Suprapubic skin (tissue), 4 donors: Measurements from ENCODE around the gene NIPBL. TPM values are rescaled to one million over a fixed set of nuclear protein-coding genes. Genes with fewer than 3 reads are reported as not detected.

Source experiments
- DNase-seq, 2 donors: peaks; one replicate each; pipeline ENCODE4 v3.0.0-alpha.2; 2019; ENCODE audit warnings: low spot score in 2 of 2
- H3K27ac ChIP-seq: fragments of 200-600 bp; sonication (generic); one replicate; pipeline ENCODE4 v1.5.1; 2019
- H3K27me3 ChIP-seq: fragments of 200-600 bp; sonication (generic); one replicate; pipeline ENCODE4 v1.5.1; 2019
- H3K36me3 ChIP-seq: fragments of 200-600 bp; sonication (generic); one replicate; pipeline ENCODE4 v1.5.1; 2019
- H3K4me1 ChIP-seq: fragments of 200-600 bp; sonication (generic); one replicate; pipeline ENCODE4 v1.5.1; 2019
- H3K4me3 ChIP-seq: fragments of 200-600 bp; sonication (generic); one replicate; pipeline ENCODE4 v1.5.1; 2019; ENCODE audit warnings: mild to moderate bottlenecking
- H3K9me3 ChIP-seq: fragments of 200-600 bp; sonication (generic); one replicate; pipeline ENCODE4 v1.5.1; 2019
- EP300 ChIP-seq: sonication (generic); formaldehyde crosslinking; IDR thresholded peaks from one replicate; pipeline ENCODE4 v1.6.1; 2017; ENCODE audit warnings: antibody characterized with exemption
- POLR2A ChIP-seq, 2 donors: fragments of 450-650 bp; IDR thresholded peaks; one replicate each; pipeline ENCODE4 v1.6.1; 2017; ENCODE audit warnings: antibody characterized with exemption in 2 of 2, mild to moderate bottlenecking in 2 of 2, moderate library complexity in 2 of 2
- POLR2AphosphoS5 ChIP-seq, 3 donors: sonication (generic); formaldehyde crosslinking; IDR thresholded peaks; one replicate each; pipeline ENCODE4 v1.6.1; 2017; ENCODE audit warnings: antibody characterized with exemption in 3 of 3
- WGBS: methylation state at CpG from one replicate; pipeline ENCODE4 v1.1.5; 2018; 5-methylcytosine and 5-hydroxymethylcytosine counted together
- total RNA-seq, 4 donors: library from RNA; depleted of rRNA; stranded (reverse); fragments of >200 nt; gene quantifications; one replicate each; pipeline ENCODE4 v1.1.0, GENCODE V29; 2016
- TF ChIP-seq, protein P1 (sequence below), 2 donors: fragments of 200-600 bp in 1 of 2; fragments of 450-650 bp in 1 of 2; sonication (generic) in 1 of 2; IDR thresholded peaks; one replicate each; pipeline ENCODE4 v1.5.1; 2016 to 2019; ENCODE audit warnings: antibody characterized with exemption in 2 of 2, mild to moderate bottlenecking in 1 of 2, moderate library complexity in 1 of 2

Gene NIPBL
- total RNA-seq, 4 donors from 2014 or later: 40.3 to 123 (median 60.4) TPM

DNA sequence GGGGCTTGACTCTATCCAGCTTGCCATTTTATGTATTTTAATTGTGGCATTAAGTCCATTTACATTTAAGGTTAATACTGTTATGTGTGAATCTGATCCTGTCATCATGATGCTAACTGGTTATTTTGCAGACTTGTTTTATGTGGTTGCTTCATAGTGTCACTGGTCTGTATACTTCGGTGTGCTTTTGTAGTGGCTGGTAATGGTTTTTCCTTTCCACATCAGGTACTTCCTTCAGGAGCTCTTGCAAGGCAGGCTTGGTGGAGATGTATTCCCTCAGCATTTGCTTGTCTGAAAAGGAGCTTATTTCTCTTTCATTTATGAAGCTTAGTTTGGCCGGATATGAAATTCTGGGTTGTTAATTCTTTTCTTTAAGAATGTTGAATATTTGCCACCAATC lies 226.7 kb downstream of the NIPBL start:
- H3K36me3 ChIP-seq: peaks cover 45% of the 10 kb centered on the region
- H3K27ac ChIP-seq: no peak overlapping the region
- H3K9me3 ChIP-seq: peaks cover 12% of the 10 kb centered on the region
- no peaks in the 10 kb centered on the region for H3K4me1 ChIP-seq
- no peak for TF ChIP-seq POLR2A (IDR thresholded peaks at IDR 0.05)
- no peaks in the 10 kb centered on the region for H3K27me3 ChIP-seq
- WGBS: 92% methylated on average over 2 of the region's 2 CpGs
- DNase-seq: no peak
- H3K4me3 ChIP-seq: no peak overlapping the region

DNA sequence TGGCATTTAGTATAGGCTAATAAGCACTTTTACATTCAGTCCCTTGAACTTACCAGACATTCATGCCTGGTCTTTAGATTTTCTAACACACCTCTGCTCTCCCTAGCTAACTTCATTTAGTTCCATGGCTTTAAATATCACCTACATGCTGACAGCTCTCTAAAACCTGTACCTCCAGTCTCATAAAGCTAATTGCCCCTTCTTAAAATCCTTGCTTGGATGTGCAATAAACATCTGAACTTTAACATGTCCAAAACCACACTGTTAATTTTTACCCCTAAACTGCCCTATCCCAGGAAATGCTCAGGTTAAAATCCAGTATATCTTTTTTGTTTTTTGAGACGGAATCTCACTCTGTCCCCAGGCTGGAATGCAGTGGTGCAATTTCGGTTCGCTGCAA lies 232.8 kb downstream of the NIPBL start:
- 97% methylated on average over 3 of the region's 3 CpGs for WGBS
- TF ChIP-seq POLR2A (IDR thresholded peaks at IDR 0.05) (no peak), EP300 (no peak), POLR2AphosphoS5 (IDR thresholded peaks at IDR 0.05) (no peak)
- TF ChIP-seq, protein P1, sequence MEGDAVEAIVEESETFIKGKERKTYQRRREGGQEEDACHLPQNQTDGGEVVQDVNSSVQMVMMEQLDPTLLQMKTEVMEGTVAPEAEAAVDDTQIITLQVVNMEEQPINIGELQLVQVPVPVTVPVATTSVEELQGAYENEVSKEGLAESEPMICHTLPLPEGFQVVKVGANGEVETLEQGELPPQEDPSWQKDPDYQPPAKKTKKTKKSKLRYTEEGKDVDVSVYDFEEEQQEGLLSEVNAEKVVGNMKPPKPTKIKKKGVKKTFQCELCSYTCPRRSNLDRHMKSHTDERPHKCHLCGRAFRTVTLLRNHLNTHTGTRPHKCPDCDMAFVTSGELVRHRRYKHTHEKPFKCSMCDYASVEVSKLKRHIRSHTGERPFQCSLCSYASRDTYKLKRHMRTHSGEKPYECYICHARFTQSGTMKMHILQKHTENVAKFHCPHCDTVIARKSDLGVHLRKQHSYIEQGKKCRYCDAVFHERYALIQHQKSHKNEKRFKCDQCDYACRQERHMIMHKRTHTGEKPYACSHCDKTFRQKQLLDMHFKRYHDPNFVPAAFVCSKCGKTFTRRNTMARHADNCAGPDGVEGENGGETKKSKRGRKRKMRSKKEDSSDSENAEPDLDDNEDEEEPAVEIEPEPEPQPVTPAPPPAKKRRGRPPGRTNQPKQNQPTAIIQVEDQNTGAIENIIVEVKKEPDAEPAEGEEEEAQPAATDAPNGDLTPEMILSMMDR (IDR thresholded peaks at IDR 0.05): no peak
- no peak for DNase-seq
- Histone ChIP-seq H3K4me1 (no peaks in the 10 kb centered on the region), H3K4me3 (no peak overlapping the region), H3K27me3 (no peaks in the 10 kb centered on the region), H3K27ac (no peak overlapping the region), H3K9me3 (no peaks in the 10 kb centered on the region), H3K36me3 (peaks cover 78% of the 10 kb centered on the region)

DNA sequence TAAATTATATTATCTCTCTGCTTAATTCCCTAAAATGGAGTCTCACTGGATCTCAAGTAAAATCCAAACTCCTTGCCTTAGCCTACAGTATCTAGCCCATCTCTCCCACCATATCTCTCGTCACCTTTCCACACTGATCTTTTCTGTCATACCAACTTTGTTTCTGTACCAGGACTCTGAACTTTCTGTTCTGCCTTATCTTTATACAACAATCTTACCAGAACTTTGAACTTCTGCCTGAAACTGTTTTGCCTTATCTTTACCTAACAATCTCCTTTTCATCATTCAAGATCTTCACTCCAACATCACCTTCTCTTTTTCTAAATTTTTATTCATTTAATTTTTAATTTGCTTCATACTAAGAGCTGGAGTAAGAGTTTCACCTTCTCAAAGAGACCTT lies 233.6 kb downstream of the NIPBL start:
- no peaks in the 10 kb centered on the region for H3K27me3 ChIP-seq
- no peak overlapping the region for H3K27ac ChIP-seq
- 91% methylated on average over 1 of the region's 1 CpG for WGBS
- no peak for DNase-seq
- TF ChIP-seq, protein P1 (IDR thresholded peaks at IDR 0.05): no peak
- no peak for TF ChIP-seq POLR2AphosphoS5 (IDR thresholded peaks at IDR 0.05)
- TF ChIP-seq EP300: no peak
- H3K4me1 ChIP-seq: no peaks in the 10 kb centered on the region
- H3K4me3 ChIP-seq: no peak overlapping the region
- no peaks in the 10 kb centered on the region for H3K9me3 ChIP-seq
- H3K36me3 ChIP-seq: peaks cover 78% of the 10 kb centered on the region

DNA sequence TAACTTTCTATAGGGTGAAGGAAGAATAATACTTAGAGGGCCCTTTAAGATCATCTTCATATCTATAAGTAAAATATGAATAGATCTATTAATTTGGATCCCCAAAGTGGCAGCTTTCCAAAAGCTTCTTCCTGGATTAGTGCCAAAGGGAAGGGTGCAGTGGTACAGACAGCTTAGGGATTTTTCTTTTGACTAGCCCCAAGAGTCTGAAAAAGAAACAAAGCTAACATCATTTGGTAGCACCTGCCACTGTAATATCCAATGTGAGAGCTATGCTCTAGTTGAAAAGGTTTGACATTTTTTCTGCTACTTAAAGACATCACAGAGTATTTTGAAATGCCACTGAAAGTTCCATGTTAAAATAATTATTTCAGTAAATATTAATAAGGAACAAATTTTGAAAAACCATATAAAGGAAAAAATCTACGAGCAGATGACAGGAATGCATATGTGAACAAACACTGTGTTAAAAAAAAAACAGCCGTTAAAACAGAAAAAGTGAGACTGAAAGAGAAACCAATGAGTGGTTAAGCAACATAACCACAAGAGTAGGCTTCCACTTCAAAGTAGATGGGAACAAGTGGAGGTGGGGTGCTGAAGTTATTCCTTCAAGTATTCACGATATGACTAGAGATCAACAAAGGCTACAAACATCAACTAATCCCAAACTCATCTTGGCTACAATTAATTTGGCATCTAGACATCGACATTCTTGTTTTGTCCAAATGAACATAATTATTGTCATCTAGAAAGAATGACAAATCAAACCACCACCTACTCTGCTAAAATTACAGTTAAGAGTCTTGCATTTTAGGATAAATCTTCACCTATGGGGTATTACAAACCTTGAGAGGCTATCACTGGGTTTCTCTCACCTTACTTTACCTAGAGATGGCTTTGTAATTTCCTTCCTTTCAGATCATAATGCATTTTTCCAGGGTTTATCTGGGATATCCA lies 235.1 kb downstream of the NIPBL start:
- TF ChIP-seq POLR2A (IDR thresholded peaks at IDR 0.05) (no peak), POLR2AphosphoS5 (IDR thresholded peaks at IDR 0.05) (no peak), EP300 (no peak)
- TF ChIP-seq, protein P1 (IDR thresholded peaks at IDR 0.05): no peak
- no peak overlapping the region for H3K27ac ChIP-seq
- DNase-seq: no peak
- H3K36me3 ChIP-seq: peaks cover 76% of the 10 kb centered on the region
- H3K27me3 ChIP-seq: no peaks in the 10 kb centered on the region
- WGBS: 64% methylated on average over 4 of the region's 4 CpGs
- no peak overlapping the region for H3K4me3 ChIP-seq
- H3K9me3 ChIP-seq: no peaks in the 10 kb centered on the region
- H3K4me1 ChIP-seq: no peaks in the 10 kb centered on the region

DNA sequence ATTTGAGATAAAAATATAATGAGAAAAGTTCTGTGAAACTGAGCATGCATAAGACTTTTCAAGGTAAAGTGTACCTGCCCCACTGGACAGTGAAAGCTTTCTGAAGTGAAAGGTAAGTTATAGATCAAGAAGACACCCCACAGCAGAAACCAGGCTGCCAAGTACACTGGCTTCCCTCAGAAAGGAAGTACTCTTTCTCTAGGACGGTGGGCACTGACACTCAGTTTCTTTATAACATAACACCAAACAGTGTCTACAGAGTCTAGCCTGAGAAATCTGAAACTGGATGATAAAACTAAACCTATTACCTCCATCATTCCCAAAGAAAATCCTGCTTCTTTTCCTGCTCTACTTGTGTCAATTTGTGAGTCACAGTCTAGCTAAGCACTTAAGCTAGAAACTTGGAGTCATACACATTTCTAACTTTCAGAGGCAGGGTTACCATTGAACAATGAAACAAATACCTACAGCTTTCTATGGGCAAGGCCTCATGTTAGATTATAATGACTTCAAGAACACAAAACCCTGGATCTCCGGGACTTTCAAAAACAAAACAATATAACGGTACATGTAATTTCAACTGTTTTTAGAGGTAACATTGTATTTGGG lies 235.9 kb downstream of the NIPBL start:
- Histone ChIP-seq H3K36me3 (peaks cover 76% of the 10 kb centered on the region), H3K27ac (no peak overlapping the region), H3K27me3 (no peaks in the 10 kb centered on the region), H3K4me3 (no peak overlapping the region), H3K4me1 (no peaks in the 10 kb centered on the region), H3K9me3 (no peaks in the 10 kb centered on the region)
- whole genome bisulfite sequencing: 90% methylated on average over 3 of the region's 3 CpGs
- TF ChIP-seq EP300 (no peak), POLR2AphosphoS5 (IDR thresholded peaks at IDR 0.05) (no peak), POLR2A (IDR thresholded peaks at IDR 0.05) (no peak)
- TF ChIP-seq, protein P1 (IDR thresholded peaks at IDR 0.05): no peak
- DNase-seq: no peak
